Osteocyte (in vitro differentiated cells): Measurements from ENCODE around the gene MRPL38. TPM values are rescaled to one million over a fixed set of nuclear protein-coding genes. Genes with fewer than 3 reads are reported as not detected.

Source experiments
- DNase-seq: peaks from one replicate; pipeline ENCODE4 v3.0.0; 2021; ENCODE audit warnings: mixed read lengths; ENCODE audit not compliant: unreplicated experiment; ENCODE audit errors: extremely low spot score
- H3K27ac Mint-ChIP-seq: one replicate; pipeline ENCODE4 v1.8.0; 2021; ENCODE audit warnings: mild to moderate bottlenecking, mixed read lengths; ENCODE audit not compliant: unreplicated experiment
- H3K27me3 Mint-ChIP-seq: one replicate; pipeline ENCODE4 v1.8.0; 2021; ENCODE audit warnings: mixed read lengths; ENCODE audit not compliant: unreplicated experiment
- H3K36me3 Mint-ChIP-seq: one replicate; pipeline ENCODE4 v1.8.0; 2021; ENCODE audit warnings: mixed read lengths; ENCODE audit not compliant: unreplicated experiment
- H3K4me1 Mint-ChIP-seq: one replicate; pipeline ENCODE4 v1.8.0; 2021; ENCODE audit warnings: mixed read lengths; ENCODE audit not compliant: unreplicated experiment
- H3K4me3 Mint-ChIP-seq: one replicate; pipeline ENCODE4 v1.8.0; 2021; ENCODE audit warnings: mild to moderate bottlenecking, moderate library complexity, mixed read lengths; ENCODE audit not compliant: unreplicated experiment
- H3K9me3 Mint-ChIP-seq: one replicate; pipeline ENCODE4 v1.8.0; 2021; ENCODE audit warnings: mixed read lengths; ENCODE audit not compliant: unreplicated experiment
- total RNA-seq: library from RNA; stranded (reverse); gene quantifications from 2 replicates; pipeline ENCODE4 v1.2.1, GENCODE V29; 2021
- TF ChIP-seq, protein P1 (sequence below): fragments of 200-600 bp; sonication (generic); IDR thresholded peaks from 2 replicates; pipeline ENCODE4 v1.5.0; 2021; ENCODE audit warnings: antibody characterized with exemption, mild to moderate bottlenecking, moderate library complexity

MRPL38 gene
- total RNA-seq, 1 donor from 2014 or later = 73.6 TPM

DNA sequence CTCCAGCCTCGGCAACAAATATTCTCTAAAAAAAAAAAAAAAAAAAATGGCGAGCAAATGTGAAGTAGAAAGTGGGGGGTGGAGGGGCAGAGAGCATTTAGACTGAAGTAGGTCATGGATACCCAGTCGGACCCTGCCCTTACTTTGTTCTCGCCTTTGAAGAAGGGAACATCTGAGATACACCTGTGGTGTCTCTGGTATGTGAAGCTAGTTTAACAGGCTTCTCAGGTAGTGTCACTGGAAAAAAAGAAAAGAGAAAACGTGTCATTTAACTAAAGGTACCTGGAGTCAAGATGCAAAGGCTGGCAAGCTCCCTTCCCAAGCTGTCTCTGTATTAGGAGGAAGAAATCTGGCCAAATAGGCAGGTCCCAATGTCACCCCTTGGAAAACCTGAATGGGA, 28.2 kb upstream of the MRPL38 start:
- Mint-ChIP-seq H3K27ac (no peak overlapping the region), H3K4me1 (no peaks in the 10 kb centered on the region), H3K36me3 (no peaks in the 10 kb centered on the region), H3K27me3 (no peaks in the 10 kb centered on the region), H3K4me3 (no peak overlapping the region), H3K9me3 (no peaks in the 10 kb centered on the region)
- DNase-seq = no peak
- TF ChIP-seq, protein P1, sequence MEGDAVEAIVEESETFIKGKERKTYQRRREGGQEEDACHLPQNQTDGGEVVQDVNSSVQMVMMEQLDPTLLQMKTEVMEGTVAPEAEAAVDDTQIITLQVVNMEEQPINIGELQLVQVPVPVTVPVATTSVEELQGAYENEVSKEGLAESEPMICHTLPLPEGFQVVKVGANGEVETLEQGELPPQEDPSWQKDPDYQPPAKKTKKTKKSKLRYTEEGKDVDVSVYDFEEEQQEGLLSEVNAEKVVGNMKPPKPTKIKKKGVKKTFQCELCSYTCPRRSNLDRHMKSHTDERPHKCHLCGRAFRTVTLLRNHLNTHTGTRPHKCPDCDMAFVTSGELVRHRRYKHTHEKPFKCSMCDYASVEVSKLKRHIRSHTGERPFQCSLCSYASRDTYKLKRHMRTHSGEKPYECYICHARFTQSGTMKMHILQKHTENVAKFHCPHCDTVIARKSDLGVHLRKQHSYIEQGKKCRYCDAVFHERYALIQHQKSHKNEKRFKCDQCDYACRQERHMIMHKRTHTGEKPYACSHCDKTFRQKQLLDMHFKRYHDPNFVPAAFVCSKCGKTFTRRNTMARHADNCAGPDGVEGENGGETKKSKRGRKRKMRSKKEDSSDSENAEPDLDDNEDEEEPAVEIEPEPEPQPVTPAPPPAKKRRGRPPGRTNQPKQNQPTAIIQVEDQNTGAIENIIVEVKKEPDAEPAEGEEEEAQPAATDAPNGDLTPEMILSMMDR = no peak

DNA sequence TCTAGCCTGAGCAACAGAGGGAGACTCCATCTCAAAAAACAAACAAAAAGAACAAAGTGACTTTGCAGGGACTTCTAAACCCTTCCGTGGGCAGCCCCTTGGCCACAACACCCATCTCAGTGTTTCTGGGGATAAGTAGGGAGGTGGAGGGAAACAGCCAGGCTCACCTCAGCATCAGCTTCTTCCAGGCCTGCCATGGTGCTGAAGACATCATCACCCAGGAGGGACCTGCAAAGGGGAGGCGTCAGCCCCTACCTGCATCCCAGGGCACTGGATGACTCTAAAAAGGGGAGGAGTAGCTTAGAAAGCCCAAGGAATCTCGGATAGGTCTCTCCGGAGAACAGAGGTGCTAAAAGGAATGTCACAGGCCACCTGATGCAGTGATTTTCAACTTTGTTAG, 26.4 kb upstream of the MRPL38 start:
- TF ChIP-seq, protein P1 = no peak
- Mint-ChIP-seq H3K4me3 (no peak overlapping the region), H3K4me1 (no peaks in the 10 kb centered on the region), H3K27me3 (no peaks in the 10 kb centered on the region), H3K9me3 (no peaks in the 10 kb centered on the region), H3K36me3 (peaks cover 3% of the 10 kb centered on the region), H3K27ac (no peak overlapping the region)
- no peak for DNase-seq

DNA sequence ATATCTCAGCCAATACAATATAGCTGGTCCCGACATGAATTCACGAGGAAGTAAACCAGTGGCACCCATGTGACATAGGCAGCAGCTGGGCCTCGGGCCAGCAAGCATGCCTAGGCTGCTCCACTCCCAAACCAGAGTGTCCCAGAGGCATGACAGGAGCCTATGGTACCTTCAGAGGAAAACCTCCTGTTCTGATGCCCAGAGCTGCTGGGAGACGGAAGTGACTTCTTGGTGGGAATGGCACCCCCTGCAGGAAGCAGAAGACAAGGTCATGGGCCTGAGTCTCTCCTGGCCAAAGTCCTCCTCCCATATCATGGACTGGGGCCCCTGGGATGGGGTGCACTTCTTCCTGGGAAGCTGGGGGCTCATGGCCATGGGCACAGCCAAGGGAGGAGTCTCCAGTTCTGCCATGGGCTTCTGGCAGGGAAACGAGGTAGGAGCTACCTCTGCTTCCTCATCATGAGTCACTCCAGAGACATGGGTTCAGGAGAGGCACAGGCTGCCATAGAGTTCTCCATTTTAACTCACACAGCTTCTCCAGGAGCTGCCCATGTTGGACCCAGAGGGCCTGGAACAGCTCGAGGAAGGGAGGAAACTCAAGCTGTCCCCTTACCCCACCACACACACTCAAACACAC, 22.7 kb upstream of the MRPL38 start:
- TF ChIP-seq, protein P1 = peak; percentile 36
- peaks cover 4% of the 10 kb centered on the region for H3K36me3 Mint-ChIP-seq
- no peaks in the 10 kb centered on the region for H3K9me3 Mint-ChIP-seq
- DNase-seq = no peak
- H3K4me3 Mint-ChIP-seq = no peak overlapping the region
- H3K4me1 Mint-ChIP-seq = no peaks in the 10 kb centered on the region
- H3K27me3 Mint-ChIP-seq = no peaks in the 10 kb centered on the region
- no peak overlapping the region for H3K27ac Mint-ChIP-seq

GRCh38 chr17:75926456-75926855, 21.8 kb upstream of the MRPL38 start:
- Mint-ChIP-seq H3K27ac (no peak overlapping the region), H3K4me3 (no peak overlapping the region), H3K4me1 (no peaks in the 10 kb centered on the region), H3K9me3 (no peaks in the 10 kb centered on the region), H3K27me3 (no peaks in the 10 kb centered on the region), H3K36me3 (peaks cover 8% of the 10 kb centered on the region)
- DNase-seq = no peak
- TF ChIP-seq, protein P1 = no peak

- Mint-ChIP-seq H3K36me3 (peaks cover 8% of the 10 kb centered on the region), H3K27ac (no peak overlapping the region), H3K4me3 (no peak overlapping the region), H3K4me1 (no peaks in the 10 kb centered on the region), H3K9me3 (no peaks in the 10 kb centered on the region), H3K27me3 (no peaks in the 10 kb centered on the region)
- TF ChIP-seq, protein P1 = no peak
- no peak for DNase-seq
Observed at GRCh38 chr17:75925912-75926311, 21.2 kb upstream of the MRPL38 start.
